ENCODE data around the gene PAM. TPM values are rescaled to one million over a fixed set of nuclear protein-coding genes. Genes with fewer than 3 reads are reported as not detected.

The PAM gene
- total RNA-seq, 2 experiments from 2014 or later: 45.8 to 46.2 TPM

DNA sequence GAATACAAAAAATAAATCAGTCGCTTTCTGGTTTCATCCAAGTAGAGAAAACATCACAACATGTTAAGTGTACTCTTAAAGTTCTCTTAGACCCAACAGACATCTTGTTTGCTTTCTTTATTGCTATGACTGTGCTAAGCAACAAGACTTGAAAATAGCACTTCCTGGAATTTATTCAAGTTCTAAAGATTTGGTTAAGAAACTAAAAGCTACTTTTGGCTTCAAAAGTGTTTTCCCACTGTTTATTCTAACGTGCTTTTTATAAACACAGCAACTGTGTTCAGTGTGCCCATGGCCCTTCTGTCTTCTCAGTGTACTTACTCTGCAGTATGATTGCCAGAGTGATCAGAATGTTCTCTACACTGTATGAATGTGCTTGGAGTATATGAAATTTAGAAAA lies 255.1 kb downstream of the PAM start:
- POLR2A ChIA-PET: no interaction called here
- no peak overlapping the region for H3K4me3 Mint-ChIP-seq
- peaks cover 11% of the 10 kb centered on the region for H3K4me1 Mint-ChIP-seq
- no peak overlapping the region for H3K27ac Mint-ChIP-seq
- H3K36me3 Mint-ChIP-seq (ENCODE audit: low read depth): peaks cover 20% of the 10 kb centered on the region
- CTCF ChIA-PET: no interaction called here
- no peaks in the 10 kb centered on the region for H3K27me3 Mint-ChIP-seq
- H3K9me3 Mint-ChIP-seq: peaks cover 4% of the 10 kb centered on the region
- DNase-seq: no peak

DNA sequence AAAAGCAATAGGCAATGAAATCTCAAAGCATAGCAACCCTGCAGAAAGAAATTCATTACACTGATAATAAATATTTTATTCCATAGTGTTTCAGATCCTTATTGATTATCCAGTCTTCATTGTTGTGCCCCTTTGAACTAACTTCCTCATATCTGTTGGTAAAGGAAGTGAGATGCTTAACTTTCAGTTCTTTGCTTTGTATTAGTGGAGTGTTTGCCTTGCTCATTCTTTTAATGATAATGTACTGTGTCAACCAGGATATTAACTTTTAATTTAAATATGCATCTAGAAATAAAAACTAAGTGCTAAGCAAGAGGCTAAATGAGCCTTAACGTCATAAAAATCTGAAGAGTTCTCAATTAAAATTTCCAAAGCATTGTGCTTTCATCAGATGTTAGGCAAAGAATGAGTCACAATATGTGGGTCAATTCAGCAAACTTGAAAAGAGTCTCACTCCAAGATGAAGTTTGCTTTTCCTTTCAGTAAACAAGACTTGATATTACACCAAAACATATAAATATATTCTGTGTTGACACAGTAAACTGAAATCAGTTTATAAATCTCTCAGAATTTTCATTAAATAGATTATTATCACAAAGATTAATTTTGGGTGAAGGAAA lies 258.9 kb downstream of the PAM start:
- H3K9me3 Mint-ChIP-seq: peaks cover 4% of the 10 kb centered on the region
- H3K36me3 Mint-ChIP-seq (ENCODE audit: low read depth): peaks cover 18% of the 10 kb centered on the region
- ChIA-PET CTCF (no interaction called here), POLR2A (no interaction called here)
- no peaks in the 10 kb centered on the region for H3K27me3 Mint-ChIP-seq
- DNase-seq: no peak
- no peak overlapping the region for H3K4me3 Mint-ChIP-seq
- no peak overlapping the region for H3K27ac Mint-ChIP-seq
- H3K4me1 Mint-ChIP-seq: peaks cover 11% of the 10 kb centered on the region

DNA sequence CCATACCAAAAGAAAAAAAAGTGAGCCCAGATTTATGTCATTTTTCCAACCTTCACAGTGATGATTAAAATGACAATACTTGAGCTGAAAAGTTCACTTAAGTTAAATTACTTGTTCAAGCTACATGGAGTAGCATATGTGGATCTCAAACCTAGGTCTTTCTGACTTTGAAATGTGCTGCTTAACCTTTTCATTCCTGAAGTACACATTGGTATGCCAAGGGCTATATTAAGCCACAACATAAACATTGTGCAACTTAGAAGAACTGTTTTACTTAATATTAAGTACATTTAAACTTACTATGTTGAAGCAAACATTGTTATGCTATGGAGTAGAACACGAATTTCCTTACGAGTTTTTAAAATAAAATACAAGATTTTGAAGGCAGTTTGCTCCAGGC lies 259.9 kb downstream of the PAM start:
- H3K9me3 Mint-ChIP-seq: peaks cover 4% of the 10 kb centered on the region
- no peak overlapping the region for H3K4me3 Mint-ChIP-seq
- no peaks in the 10 kb centered on the region for H3K27me3 Mint-ChIP-seq
- ChIA-PET POLR2A (no interaction called here), CTCF (no interaction called here)
- H3K4me1 Mint-ChIP-seq: peaks cover 8% of the 10 kb centered on the region
- peaks cover 18% of the 10 kb centered on the region for H3K36me3 Mint-ChIP-seq (ENCODE audit: low read depth)
- DNase-seq: no peak
- no peak overlapping the region for H3K27ac Mint-ChIP-seq

DNA sequence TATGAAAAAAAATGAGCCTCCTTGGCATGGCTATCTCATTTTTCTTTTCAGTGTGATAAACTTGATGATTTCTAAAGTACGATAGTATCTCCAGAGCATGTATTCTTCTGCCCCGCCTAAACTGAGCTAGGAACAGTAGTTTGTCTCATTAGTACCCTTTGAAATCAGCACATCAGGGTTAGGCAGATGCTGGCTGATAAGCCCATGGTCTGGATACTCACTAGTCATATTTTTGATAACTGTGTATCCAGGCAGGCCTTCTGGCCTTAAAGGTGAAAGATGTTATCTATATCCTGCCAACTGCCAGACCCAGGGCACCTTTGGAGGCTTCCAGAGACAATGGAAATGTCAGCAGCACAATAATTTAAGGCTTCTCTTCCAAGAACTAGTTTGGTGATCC lies 261.1 kb downstream of the PAM start:
- H3K36me3 Mint-ChIP-seq (ENCODE audit: low read depth): peaks cover 17% of the 10 kb centered on the region
- no peak overlapping the region for H3K4me3 Mint-ChIP-seq
- H3K9me3 Mint-ChIP-seq: peaks cover 4% of the 10 kb centered on the region
- ChIA-PET CTCF (no interaction called here), POLR2A (no interaction called here)
- no peak for DNase-seq
- no peaks in the 10 kb centered on the region for H3K27me3 Mint-ChIP-seq
- H3K27ac Mint-ChIP-seq: no peak overlapping the region
- H3K4me1 Mint-ChIP-seq: peaks cover 6% of the 10 kb centered on the region

DNA sequence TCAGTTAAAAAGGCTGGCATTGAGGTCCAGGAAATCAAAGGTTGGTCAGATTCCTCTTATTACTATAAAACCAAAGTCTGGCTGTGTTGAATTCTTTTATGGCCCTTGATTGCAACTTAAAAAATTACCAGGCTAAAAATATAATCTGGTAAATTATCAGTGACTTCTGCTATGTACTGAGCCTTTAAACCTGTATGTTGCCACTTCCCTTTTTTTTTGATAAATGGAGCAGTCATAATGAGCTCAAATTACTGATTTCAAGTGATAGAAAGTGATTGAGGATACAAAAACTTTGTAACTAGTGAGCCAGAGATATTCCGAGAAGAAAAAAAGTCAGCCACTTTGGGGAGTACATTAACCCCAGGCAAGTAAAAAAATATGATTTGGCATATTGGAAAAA lies 264.7 kb downstream of the PAM start:
- DNase-seq: no peak
- Mint-ChIP-seq H3K4me3 (no peak overlapping the region), H3K4me1 (peaks cover 9% of the 10 kb centered on the region), H3K27me3 (no peaks in the 10 kb centered on the region), H3K27ac (no peak overlapping the region), H3K9me3 (no peaks in the 10 kb centered on the region), H3K36me3 (ENCODE audit: low read depth) (peaks cover 4% of the 10 kb centered on the region)
- CTCF ChIA-PET: interaction anchor here (1.1 to 1.7 kb wide), 2 partner anchors 11 to 120 kb away, joined by 4 to 5 read pairs; no protein-coding TSS in a partner anchor
- POLR2A ChIA-PET: no interaction called here

DNA sequence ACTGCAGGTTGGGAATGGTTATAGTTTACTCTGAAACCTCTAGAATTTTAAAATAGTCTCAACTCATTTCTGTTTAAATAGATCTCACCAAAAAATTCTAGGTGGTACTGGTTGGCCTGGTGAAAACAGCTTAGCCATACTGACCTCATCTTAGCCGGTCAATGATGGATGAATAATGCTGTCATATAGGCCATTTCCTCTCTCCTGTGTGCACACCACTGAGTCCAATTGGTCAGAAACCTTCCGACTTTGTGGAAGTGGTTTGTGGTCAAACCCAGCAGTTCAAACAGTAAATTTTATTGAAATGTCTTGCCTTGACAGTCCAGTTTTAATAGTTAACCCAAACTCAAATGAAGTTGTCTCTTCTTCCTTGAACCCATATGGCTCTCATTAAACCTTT lies 266.2 kb downstream of the PAM start:
- Mint-ChIP-seq H3K9me3 (no peaks in the 10 kb centered on the region), H3K27ac (no peak overlapping the region), H3K4me1 (peaks cover 9% of the 10 kb centered on the region), H3K4me3 (no peak overlapping the region), H3K27me3 (no peaks in the 10 kb centered on the region), H3K36me3 (ENCODE audit: low read depth) (peaks cover 3% of the 10 kb centered on the region)
- ChIA-PET POLR2A (no interaction called here), CTCF (no interaction called here)
- no peak for DNase-seq

DNA sequence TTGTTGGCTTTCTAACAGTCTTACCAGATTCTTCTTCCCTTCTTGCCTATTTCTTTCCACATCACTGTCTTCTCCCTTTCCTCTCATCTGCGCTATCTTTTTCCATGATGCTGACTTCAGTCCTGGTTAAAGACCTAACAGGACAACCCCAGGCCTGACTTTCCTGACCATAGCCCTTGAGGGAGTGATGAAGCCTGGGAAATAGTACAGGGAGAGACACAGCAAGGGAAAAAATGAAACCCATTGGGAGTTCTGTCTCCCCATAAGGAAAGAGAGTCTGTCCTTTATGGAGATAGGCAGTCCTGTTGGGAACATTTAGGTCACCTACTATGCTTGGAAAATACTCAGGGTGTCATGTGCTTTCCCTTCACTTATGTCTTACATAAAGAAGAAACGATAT lies 272.2 kb downstream of the PAM start:
- Mint-ChIP-seq H3K36me3 (ENCODE audit: low read depth) (peaks cover under 1% of the 10 kb centered on the region), H3K4me3 (no peak overlapping the region), H3K9me3 (no peaks in the 10 kb centered on the region), H3K27me3 (no peaks in the 10 kb centered on the region), H3K4me1 (no peaks in the 10 kb centered on the region), H3K27ac (no peak overlapping the region)
- ChIA-PET POLR2A (no interaction called here), CTCF (no interaction called here)
- DNase-seq: no peak

DNA sequence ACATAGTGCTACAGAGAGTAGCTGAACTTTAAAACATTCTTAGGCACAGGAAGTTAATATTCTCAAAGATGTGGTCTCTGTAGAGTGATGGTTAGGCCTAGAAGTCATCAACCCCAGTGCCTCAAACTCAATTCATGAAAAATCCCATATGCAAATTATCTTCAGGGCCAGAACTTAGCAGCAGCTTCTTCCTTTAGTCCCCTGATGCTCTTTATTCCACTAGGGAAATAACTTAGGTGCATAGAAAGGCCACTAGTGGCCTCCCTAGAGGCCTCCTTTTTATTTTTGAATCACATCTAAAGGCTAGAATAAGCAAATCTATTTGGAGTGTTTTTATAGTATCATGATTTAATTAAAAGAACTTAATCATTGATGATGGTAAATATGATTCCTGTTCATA lies 276.5 kb downstream of the PAM start:
- CTCF ChIA-PET: interaction anchor here (0.9 to 1.8 kb wide), 4 partner anchors 11 to 436 kb away, joined by 3 to 5 read pairs (median 3); no protein-coding TSS in a partner anchor
- H3K4me3 Mint-ChIP-seq: no peak overlapping the region
- no peaks in the 10 kb centered on the region for H3K4me1 Mint-ChIP-seq
- H3K27ac Mint-ChIP-seq: no peak overlapping the region
- no peaks in the 10 kb centered on the region for H3K36me3 Mint-ChIP-seq (ENCODE audit: low read depth)
- POLR2A ChIA-PET: no interaction called here
- H3K27me3 Mint-ChIP-seq: no peaks in the 10 kb centered on the region
- H3K9me3 Mint-ChIP-seq: no peaks in the 10 kb centered on the region
- DNase-seq: no peak

DNA sequence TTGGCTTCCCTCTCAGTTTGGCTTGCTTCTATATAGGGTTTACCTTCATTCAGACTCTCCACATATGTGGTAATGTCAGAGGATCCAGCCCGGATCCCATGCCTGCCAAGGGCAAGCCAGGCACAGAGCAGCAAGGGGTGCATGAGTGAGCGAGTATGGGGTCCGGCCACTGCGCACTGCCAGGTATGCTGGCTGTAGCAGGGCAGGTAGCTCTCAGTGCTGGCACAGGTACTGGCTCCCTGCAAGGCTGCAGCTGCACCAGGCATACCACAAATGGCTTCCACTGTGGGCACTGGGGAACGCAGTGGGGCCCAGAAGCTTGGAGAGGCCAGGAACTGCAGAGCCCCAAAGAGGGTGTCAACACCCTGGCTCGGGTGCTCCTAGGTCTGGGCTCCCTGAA lies 278.6 kb downstream of the PAM start:
- DNase-seq: no peak
- no peaks in the 10 kb centered on the region for H3K36me3 Mint-ChIP-seq (ENCODE audit: low read depth)
- H3K9me3 Mint-ChIP-seq: no peaks in the 10 kb centered on the region
- peaks cover 2% of the 10 kb centered on the region for H3K27me3 Mint-ChIP-seq
- H3K4me3 Mint-ChIP-seq: no peak overlapping the region
- ChIA-PET POLR2A (no interaction called here), CTCF (no interaction called here)
- peaks cover 2% of the 10 kb centered on the region for H3K4me1 Mint-ChIP-seq
- no peak overlapping the region for H3K27ac Mint-ChIP-seq

DNA sequence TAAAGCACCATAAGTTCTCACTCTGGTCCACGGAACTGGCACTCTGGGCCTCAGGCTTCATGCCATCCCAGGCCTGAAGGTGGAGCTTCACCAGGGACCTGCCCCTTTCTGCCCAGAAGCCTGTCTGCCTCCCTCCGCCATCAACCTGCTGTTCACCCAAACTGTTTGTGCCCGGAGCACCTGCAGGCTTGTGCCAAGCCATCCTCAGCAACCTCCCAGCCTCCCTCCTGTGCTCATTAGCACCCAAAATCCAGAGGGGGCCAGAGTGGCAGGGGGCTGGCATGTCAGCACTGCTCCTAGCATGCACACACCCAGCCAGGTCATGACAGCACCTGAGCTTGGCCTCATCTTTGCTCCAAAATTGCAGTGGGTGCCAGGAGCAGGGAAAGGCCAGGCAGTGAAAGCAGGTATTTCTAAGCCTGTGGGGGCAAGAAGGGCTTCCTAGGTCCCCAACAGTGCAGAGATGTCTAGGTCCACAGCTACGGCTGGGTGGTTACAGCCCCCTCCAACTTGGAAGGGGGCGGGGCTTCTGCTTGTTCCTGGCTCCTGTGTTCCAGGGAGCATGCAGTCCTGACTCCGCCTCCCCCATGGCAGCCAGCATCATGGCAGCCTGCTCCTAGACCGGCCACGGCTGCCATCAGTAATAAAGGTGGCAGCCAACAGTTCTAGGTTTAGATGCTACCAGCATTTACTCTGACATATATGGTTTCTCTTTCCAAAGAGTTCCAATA lies 279.7 kb downstream of the PAM start:
- CTCF ChIA-PET: no interaction called here
- DNase-seq: no peak
- no peak overlapping the region for H3K27ac Mint-ChIP-seq
- no peak overlapping the region for H3K4me3 Mint-ChIP-seq
- H3K36me3 Mint-ChIP-seq (ENCODE audit: low read depth): no peaks in the 10 kb centered on the region
- H3K27me3 Mint-ChIP-seq: peaks cover 2% of the 10 kb centered on the region
- H3K9me3 Mint-ChIP-seq: no peaks in the 10 kb centered on the region
- POLR2A ChIA-PET: no interaction called here
- peaks cover 2% of the 10 kb centered on the region for H3K4me1 Mint-ChIP-seq

DNA sequence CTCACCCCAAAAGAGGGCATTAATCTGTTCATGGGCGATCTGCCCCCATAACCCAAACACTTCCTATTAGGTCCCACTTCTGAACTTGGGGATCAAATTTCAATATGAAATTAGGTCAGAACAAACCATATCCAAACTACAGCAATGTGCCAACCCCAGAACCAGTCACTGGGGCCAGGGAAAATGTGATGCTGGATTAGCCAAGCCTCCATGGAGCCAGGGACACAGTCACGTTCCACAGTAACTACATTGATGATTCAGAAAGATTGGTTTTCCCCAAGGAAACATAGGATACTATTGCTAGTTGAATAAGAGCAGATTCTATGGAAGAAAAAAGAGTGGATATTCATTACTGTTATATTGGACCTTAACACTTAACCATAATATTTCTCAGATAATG lies 280.6 kb downstream of the PAM start:
- no peak overlapping the region for H3K27ac Mint-ChIP-seq
- CTCF ChIA-PET: no interaction called here
- no peaks in the 10 kb centered on the region for H3K36me3 Mint-ChIP-seq (ENCODE audit: low read depth)
- H3K27me3 Mint-ChIP-seq: peaks cover 3% of the 10 kb centered on the region
- no peak for DNase-seq
- H3K4me1 Mint-ChIP-seq: peaks cover 2% of the 10 kb centered on the region
- H3K4me3 Mint-ChIP-seq: no peak overlapping the region
- no peaks in the 10 kb centered on the region for H3K9me3 Mint-ChIP-seq
- POLR2A ChIA-PET: interaction anchor here (0.6 kb wide), 1 partner anchor 120 kb away, joined by 3 read pairs; no protein-coding TSS in a partner anchor

DNA sequence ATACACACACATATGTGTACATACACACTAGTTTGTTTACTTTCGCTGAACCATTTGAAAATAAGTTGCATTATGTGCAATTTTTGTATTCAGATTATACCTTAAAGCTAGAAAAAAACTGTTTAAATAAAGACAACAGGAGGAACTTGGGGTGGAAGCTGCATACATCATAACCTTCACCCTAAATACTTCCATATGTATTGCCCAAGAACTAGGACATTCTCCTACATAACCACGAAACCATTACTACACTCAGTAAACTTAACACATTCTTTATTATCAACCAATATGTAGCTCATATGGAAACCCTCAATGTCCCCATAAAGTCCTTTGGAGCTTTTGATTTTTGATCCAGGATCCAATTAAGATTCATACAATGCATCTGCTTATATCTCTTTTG lies 281.5 kb downstream of the PAM start:
- POLR2A ChIA-PET: no interaction called here
- DNase-seq: no peak
- Mint-ChIP-seq H3K4me3 (no peak overlapping the region), H3K9me3 (no peaks in the 10 kb centered on the region), H3K27ac (no peak overlapping the region), H3K4me1 (peaks cover 2% of the 10 kb centered on the region), H3K27me3 (peaks cover 3% of the 10 kb centered on the region), H3K36me3 (ENCODE audit: low read depth) (no peaks in the 10 kb centered on the region)
- CTCF ChIA-PET: interaction anchor here (0.6 kb wide), 1 partner anchor 222 kb away, joined by 3 read pairs; the partner anchor contains the start of gene MACIR

DNA sequence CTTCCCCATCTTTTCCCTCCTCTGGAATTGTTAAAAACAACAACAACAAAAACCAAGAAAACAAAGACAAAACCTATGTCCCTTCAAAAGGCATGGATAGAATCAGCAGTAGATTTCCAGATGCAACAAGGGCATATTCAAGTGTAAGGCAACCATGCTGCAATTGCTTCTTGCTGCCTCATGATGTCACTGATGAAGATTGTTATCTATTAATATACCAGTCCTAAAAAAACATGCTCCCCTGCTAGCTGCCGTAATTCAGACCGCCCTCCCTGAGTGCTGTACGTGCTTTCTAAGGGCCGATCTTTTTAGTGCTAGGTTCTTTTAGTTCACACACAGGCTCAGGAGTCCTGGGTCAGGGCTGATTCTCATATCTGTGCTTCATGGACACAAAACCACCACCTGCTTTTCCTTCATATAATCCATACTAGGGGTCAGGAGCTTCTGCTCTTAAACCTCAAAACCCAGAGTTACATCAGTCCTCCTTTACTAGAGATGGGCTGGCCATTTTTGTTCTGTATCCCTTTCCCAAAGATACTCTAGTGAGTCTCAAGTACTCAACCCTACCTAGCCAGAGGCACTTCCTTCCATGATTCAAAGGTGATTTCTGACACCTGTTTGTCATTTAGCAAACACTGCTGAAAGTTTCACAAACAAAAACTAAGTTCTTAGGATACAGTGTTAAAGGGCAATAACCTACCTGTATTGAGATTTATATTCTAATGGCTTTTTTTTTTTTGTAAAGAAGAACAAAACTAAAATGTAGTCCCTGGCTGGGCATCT lies 282.8 kb downstream of the PAM start:
- Mint-ChIP-seq H3K27me3 (peaks cover 3% of the 10 kb centered on the region), H3K9me3 (no peaks in the 10 kb centered on the region), H3K36me3 (ENCODE audit: low read depth) (no peaks in the 10 kb centered on the region), H3K4me3 (no peak overlapping the region), H3K27ac (no peak overlapping the region), H3K4me1 (peaks cover 2% of the 10 kb centered on the region)
- ChIA-PET POLR2A (no interaction called here), CTCF (no interaction called here)
- no peak for DNase-seq
